ENCODE results near the gene PTPRN.

The PTPRN gene

DNA sequence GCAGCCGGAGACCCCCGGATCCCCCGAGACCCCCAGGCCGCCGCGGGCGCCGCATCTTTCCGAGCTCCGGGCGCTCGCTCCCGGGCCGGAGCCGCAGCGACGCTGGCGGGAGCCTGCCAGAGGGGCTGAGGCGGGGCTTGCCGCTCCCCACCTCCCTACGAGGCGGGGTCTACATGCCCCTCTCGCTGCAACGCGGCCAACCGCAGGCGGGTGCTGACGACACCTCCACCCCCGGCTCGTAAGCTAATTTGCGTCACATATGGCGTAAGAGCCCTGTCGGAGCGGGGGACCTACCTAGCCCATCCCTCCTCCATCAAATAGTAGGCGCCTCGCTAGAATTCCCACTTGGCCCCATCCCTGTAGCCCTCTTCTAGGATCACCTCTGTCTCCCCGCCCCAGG is at the start of gene PTPRN:
Gene PTPRN (minus strand): TSS at position 124 of the 400 bp plus-strand sequence. CDS start 69 bp downstream, at position 55.
- H3K4me3 ChIP-seq (ENCODE audit: low read length): no peak within 1 kb of the TSS
- DNase-seq (ENCODE audit: low read depth): no peak
- TF ChIP-seq, protein P1, sequence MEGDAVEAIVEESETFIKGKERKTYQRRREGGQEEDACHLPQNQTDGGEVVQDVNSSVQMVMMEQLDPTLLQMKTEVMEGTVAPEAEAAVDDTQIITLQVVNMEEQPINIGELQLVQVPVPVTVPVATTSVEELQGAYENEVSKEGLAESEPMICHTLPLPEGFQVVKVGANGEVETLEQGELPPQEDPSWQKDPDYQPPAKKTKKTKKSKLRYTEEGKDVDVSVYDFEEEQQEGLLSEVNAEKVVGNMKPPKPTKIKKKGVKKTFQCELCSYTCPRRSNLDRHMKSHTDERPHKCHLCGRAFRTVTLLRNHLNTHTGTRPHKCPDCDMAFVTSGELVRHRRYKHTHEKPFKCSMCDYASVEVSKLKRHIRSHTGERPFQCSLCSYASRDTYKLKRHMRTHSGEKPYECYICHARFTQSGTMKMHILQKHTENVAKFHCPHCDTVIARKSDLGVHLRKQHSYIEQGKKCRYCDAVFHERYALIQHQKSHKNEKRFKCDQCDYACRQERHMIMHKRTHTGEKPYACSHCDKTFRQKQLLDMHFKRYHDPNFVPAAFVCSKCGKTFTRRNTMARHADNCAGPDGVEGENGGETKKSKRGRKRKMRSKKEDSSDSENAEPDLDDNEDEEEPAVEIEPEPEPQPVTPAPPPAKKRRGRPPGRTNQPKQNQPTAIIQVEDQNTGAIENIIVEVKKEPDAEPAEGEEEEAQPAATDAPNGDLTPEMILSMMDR (IDR thresholded peaks at IDR 0.05; ENCODE audit: insufficient read depth, low read depth, low read length, missing control alignments): no peak

DNA sequence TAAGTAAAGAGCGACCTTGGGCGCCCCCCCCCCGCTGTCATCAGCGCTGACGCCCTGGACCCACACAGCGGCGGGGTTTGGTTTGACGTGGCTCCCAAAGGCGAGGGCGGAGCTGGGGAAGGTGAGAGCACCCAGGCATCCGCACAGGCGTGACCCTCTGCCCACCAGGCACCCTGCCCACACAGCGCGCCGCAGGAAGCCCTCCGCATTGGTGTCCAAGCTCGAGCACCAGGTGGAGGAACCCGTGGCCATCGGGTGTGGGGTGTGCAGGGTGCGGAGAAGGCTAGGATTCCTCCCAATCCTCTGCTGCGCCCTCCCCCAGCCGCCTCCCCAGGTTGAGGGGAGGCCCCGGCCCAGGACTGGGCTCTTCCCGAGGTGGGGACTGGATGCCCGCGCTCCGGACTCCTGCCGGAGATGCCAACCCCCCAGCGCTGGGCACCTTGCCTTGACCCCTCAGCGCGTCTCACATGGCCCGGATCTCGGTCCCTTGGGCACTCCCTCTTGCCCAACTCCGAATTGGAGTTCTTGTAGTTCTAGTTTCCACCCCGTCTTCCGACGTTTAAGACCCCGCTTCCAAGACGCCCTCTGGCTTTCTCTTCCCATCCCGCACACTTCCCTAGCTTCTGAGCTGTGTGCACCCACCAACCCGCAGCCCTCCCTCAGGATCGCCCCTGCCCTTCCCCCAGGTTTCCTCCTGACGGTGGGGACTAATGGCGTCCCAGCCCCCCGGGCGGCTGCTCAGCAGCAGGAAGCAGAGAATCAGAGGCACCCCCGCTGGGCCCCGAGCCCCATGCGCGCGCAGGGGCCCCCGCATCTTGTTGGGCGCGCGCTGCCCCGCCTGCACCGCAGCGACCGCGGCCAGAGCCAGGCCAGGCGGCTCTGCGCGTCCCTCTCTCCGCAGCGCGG is 49.2 kb upstream of the PTPRN start:
- TF ChIP-seq, protein P1 (IDR thresholded peaks at IDR 0.05; ENCODE audit: insufficient read depth, low read depth, low read length, missing control alignments): no peak
- no peak overlapping the region for H3K4me3 ChIP-seq (ENCODE audit: low read length)
- DNase-seq (ENCODE audit: low read depth): no peak

DNA sequence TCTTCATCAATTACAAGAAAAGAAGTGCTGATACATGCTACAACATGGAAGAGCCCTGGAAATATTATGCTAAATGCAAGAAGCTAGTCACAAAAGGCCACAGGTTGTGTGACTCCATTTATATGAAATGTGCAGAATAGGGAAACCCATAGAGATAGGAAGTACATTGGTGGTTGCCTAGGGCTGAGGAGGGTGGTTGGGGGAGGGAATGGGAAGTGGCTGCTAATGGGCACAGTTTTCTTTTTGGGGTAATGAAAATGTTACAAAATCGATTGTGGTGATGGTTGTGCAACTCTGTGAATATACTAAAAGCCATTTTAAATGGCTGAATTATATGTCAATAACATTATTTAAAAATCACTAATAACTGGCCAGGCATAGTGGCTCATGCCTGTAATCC is 47.6 kb upstream of the PTPRN start:
- no peak overlapping the region for H3K4me3 ChIP-seq (ENCODE audit: low read length)
- DNase-seq (ENCODE audit: low read depth): no peak
- TF ChIP-seq, protein P1 (IDR thresholded peaks at IDR 0.05; ENCODE audit: insufficient read depth, low read depth, low read length, missing control alignments): no peak

DNA sequence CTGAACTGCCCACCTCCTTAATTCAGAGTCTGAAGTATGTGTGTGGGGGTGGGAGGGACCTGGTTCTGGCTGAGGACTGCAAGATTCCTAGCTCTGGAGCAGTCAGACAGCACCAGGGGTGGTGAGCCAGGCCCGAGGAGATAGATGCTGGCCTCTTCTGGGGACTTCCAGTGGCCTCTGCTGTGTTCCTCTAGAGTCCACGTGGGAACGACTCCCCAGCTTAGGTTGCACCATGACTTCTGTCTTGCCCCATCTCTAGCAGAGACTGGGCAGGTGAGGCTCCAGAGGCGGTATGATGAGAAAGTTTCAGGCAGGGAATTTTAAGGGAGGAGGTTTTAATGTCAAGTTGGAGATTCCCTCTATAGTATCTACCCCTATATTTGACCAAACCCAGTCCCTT is 45.4 kb upstream of the PTPRN start:
- TF ChIP-seq, protein P1 (IDR thresholded peaks at IDR 0.05; ENCODE audit: insufficient read depth, low read depth, low read length, missing control alignments): no peak
- no peak for DNase-seq (ENCODE audit: low read depth)
- H3K4me3 ChIP-seq (ENCODE audit: low read length): no peak overlapping the region

DNA sequence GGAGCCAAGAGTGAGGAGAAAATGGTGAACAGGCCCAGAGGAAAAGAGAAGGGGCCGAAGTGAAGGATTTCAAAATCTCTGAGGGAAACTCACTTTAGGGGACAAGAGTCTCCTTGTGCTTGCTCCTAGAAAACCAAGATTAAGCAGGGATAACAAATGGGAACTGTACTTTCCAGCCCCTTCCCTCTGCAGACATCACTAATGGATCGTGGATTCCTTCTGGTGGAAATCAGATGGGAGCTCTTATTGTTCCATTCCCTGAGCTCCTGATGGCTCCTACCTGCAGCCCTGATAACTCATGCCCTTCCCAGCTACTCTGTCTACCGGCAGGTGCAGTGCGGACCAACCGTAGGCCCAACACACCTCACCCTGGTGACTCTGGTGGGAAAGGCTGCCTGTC is 43.9 kb upstream of the PTPRN start:
- TF ChIP-seq, protein P1 (IDR thresholded peaks at IDR 0.05; ENCODE audit: insufficient read depth, low read depth, low read length, missing control alignments): no peak

DNA sequence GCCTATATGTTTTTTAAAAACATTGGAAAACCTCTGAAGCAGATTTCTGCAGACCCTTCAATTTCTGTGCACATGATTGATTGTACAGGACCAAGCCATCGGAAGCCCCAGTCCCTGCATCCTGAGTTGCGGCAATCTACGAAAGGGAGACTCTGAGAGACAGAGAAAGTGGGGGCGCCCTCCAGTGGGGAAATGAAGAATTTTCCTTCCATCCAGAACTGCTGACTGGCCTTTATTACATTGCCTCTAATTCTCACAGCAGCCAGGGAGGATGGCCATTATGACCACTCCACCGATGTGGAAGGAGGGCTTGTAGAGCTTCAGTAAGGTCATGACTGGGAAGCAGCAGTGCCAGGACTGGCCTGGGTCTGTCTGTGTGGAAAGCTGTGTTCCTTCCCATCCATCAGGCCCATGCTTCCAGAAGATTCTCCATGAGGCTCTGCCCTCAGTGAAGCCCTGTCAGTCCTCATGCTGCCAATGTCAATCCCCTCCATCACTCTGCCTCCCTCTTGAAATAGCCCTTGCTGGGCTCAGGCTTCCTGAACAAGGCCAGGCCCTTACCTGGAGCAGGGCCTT is 43.3 kb upstream of the PTPRN start:
- no peak overlapping the region for H3K4me3 ChIP-seq (ENCODE audit: low read length)
- DNase-seq (ENCODE audit: low read depth): peak; percentile 69
- TF ChIP-seq, protein P1 (IDR thresholded peaks at IDR 0.05; ENCODE audit: insufficient read depth, low read depth, low read length, missing control alignments): peak; percentile 75

More for the DNA sequence above, 43.9 kb upstream of the PTPRN start:
- no peak overlapping the region for H3K4me3 ChIP-seq (ENCODE audit: low read length)
- DNase-seq (ENCODE audit: low read depth): no peak

Measured in epithelial cell of esophagus (primary cell).